22Rv1 (cell line): ENCODE data around the gene GPR142.

Experiments used
- H3K27ac ChIP-seq: fragments of 450-650 bp; 2 replicates; pipeline ENCODE4 v1.5.1; 2017
- CTCF ChIP-seq: fragments of 450-650 bp; IDR thresholded peaks from 2 replicates; pipeline ENCODE4 v1.5.1; 2017; ENCODE audit warnings: mild to moderate bottlenecking
- ZFX ChIP-seq: fragments of 450-650 bp; IDR thresholded peaks from 2 replicates; pipeline ENCODE4 v1.6.1; 2017; ENCODE audit warnings: antibody characterized with exemption, borderline replicate concordance

The GPR142 gene

DNA sequence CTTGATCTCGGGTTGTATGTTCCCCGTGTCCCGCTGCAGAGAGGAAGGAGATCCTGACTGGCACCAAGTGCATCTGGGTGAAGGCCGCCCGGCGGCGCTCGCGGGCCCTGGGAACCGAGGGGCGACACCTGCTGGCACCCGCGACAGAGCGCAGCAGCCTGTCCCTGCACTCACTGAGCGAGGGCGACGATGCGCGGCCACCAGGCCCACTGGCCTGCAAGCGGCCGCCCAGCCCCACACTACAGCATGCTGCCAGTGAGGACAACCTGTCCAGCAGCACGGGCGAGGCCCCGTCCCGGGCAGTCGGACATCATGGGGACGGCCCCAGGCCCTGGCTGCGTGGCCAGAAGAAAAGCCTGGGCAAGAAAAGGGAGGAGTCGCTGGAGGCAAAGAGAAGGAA, 13.2 kb upstream of the GPR142 start:
- TF ChIP-seq CTCF (peak; percentile 91), ZFX (no peak)

DNA sequence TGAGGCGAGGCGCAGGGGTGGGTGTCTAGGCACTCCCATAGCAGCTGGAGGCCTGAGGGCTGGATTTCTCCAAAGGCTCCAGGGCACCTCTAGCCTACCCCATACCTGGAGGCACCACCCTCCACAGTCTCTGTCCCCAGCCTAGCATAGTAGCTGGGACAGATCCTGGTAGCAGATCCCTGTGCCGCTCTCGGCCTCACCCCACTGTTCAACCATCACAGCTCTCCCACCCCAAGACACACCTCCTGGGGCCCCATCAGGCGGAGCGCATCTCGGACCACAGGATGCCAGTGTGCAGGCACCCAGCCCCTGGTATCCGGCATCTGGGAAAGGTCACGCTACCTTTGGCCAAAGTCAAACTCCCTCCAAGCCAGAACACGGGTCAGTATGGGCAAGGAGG, 12.7 kb upstream of the GPR142 start:
- H3K27ac ChIP-seq: no peak overlapping the region
- TF ChIP-seq ZFX (no peak), CTCF (no peak)

More for the DNA sequence above, 13.2 kb upstream of the GPR142 start:
- no peak overlapping the region for H3K27ac ChIP-seq

DNA sequence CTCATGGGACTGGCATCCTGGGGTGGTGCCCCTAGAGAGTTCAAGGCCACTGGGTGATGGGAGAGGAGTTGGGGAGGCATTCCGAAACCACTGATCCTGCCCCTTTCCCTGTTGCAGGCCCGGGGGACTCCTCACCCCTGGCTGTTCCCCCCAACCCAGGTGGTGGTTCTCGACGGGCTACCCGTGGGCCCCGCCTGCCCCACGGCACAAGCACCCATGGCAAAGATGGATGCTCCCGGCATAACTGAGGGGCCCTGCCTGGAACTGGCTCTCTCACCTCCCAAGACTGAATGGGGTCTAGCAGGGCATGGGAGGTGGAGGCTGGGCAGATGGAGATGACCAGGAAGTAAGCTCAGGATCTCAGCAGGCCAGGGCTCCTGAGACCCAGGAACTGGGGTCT, 12.2 kb upstream of the GPR142 start:
- no peak for TF ChIP-seq CTCF

GRCh38 chr17:74356646-74357465, 10.4 kb upstream of the GPR142 start:
- TF ChIP-seq CTCF (peak; percentile 19; the same call in 1 of the 2 replicates), ZFX (no peak)
- no peak overlapping the region for H3K27ac ChIP-seq

More for the DNA sequence above, 12.2 kb upstream of the GPR142 start:
- H3K27ac ChIP-seq: no peak overlapping the region

DNA sequence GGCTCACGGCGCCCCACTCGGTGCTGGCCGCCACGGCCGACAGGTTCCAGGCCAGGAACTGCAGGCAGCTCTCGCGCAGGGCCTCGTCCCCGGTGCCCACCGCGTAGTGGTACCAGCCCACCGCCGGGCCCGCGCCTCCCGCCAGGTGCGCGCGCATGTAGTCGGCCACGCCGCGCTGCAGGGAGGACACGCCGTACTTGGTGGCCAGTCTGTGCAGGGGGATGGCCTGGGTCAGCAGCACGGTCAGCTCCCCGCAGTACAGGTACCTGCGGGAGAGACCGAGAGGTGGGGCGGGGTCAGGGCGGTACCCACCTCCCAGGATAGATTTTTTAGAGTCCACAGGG, 9.9 kb upstream of the GPR142 start:
- no peak overlapping the region for H3K27ac ChIP-seq
- TF ChIP-seq CTCF: no peak
- no peak for TF ChIP-seq ZFX

DNA sequence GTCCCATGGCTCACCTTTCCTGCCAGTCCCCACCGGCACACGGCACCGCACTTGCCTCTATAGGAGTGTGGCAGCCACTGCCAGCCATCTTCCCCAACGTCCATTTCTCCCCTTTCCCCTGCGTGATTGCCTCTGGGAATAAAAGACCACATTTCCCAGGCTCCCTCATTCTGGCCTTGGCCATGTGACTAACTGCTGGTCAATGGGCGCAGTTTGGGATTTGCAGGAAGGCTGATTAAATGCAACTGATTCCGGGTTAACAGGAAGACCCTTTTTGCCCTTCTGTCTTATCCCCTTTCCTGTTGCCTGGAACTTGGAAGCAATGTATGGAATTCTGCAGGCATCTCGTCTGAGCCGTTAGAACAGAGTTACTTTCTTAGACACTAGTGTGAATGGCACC, 8.6 kb upstream of the GPR142 start:
- H3K27ac ChIP-seq: no peak overlapping the region
- TF ChIP-seq ZFX: no peak
- TF ChIP-seq CTCF: no peak

GRCh38 chr17:74359916-74360315, 7.4 kb upstream of the GPR142 start:
- no peak for TF ChIP-seq CTCF
- H3K27ac ChIP-seq: no peak overlapping the region
